GM23338 (cell line): ENCODE data around the gene PSEN2. TPM values are rescaled to one million over a fixed set of nuclear protein-coding genes. Genes with fewer than 3 reads are reported as not detected.

Source experiments
- ATAC-seq: fragments of 200-7000 bp; cut with Tn5 transposase; 3 replicates; pipeline ENCODE4 v1.9.1; 2020
- DNase-seq: peaks from one replicate; pipeline ENCODE4 v3.0.0-alpha.2; 2015; ENCODE audit warnings: low spot score
- H2AFZ ChIP-seq: fragments of 200-600 bp; sonication (generic); 2 replicates; pipeline ENCODE4 v1.8.0; 2016; ENCODE audit warnings: antibody characterized with exemption, mild to moderate bottlenecking, moderate library complexity
- H3F3A ChIP-seq: fragments of 200-600 bp; sonication (generic); replicated peaks from 2 replicates; pipeline ENCODE4 v1.8.0; 2017; ENCODE audit warnings: antibody characterized with exemption, mixed run types, low read depth
- H3K27ac ChIP-seq: fragments of 200-600 bp; sonication (generic); 2 replicates; pipeline ENCODE4 v1.6.1; 2016; ENCODE audit warnings: low read depth
- H3K27me3 ChIP-seq: fragments of 200-600 bp; sonication (generic); 2 replicates; pipeline ENCODE4 v1.8.0; 2016; ENCODE audit warnings: mild to moderate bottlenecking, mixed run types, moderate library complexity; ENCODE audit not compliant: insufficient read depth
- H3K36me3 ChIP-seq: fragments of 200-600 bp; sonication (generic); 2 replicates; pipeline ENCODE4 v1.8.0; 2016; ENCODE audit warnings: mild to moderate bottlenecking; ENCODE audit not compliant: insufficient read depth
- H3K4me1 ChIP-seq: fragments of 200-600 bp; sonication (generic); 2 replicates; pipeline ENCODE4 v1.8.0; 2016; ENCODE audit warnings: mild to moderate bottlenecking, moderate library complexity; ENCODE audit not compliant: insufficient read depth
- H3K4me2 ChIP-seq: fragments of 200-600 bp; sonication (generic); 2 replicates; pipeline ENCODE4 v1.7.1; 2017; ENCODE audit warnings: mixed run types
- H3K4me3 ChIP-seq: fragments of 200-600 bp; sonication (generic); 2 replicates; pipeline ENCODE4 v1.6.1; 2016; ENCODE audit warnings: mixed run types
- H3K79me2 ChIP-seq: fragments of 200-600 bp; sonication (generic); replicated peaks from 2 replicates; pipeline ENCODE4 v1.8.0; 2017; ENCODE audit warnings: mild to moderate bottlenecking; ENCODE audit not compliant: insufficient read depth
- H3K9me2 ChIP-seq: fragments of 200-600 bp; sonication (generic); 2 replicates; pipeline ENCODE4 v1.8.0; 2017; ENCODE audit not compliant: insufficient read depth
- H4K20me1 ChIP-seq: fragments of 200-600 bp; sonication (generic); replicated peaks from 2 replicates; pipeline ENCODE4 v1.8.0; 2017; ENCODE audit warnings: mild to moderate bottlenecking; ENCODE audit not compliant: insufficient read depth
- H3K27ac Mint-ChIP-seq: 2 replicates; pipeline ENCODE4 v1.8.0; 2020; ENCODE audit warnings: inconsistent platforms, mild to moderate bottlenecking, moderate library complexity, mixed read lengths
- H3K27me3 Mint-ChIP-seq: 3 replicates; pipeline ENCODE4 v1.8.0; 2022; ENCODE audit warnings: low read depth, mild to moderate bottlenecking, moderate library complexity, mixed read lengths, inconsistent platforms; ENCODE audit not compliant: insufficient read depth, poor library complexity
- H3K36me3 Mint-ChIP-seq: 3 replicates; pipeline ENCODE4 v1.8.0; 2021; ENCODE audit warnings: low read depth, mild to moderate bottlenecking, inconsistent platforms, moderate library complexity, mixed read lengths
- H3K4me1 Mint-ChIP-seq: 3 replicates; pipeline ENCODE4 v1.8.0; 2020; ENCODE audit warnings: mild to moderate bottlenecking, inconsistent platforms, mixed read lengths
- H3K4me3 Mint-ChIP-seq: 3 replicates; pipeline ENCODE4 v1.8.0; 2021; ENCODE audit warnings: moderate library complexity, mild to moderate bottlenecking, inconsistent platforms, mixed read lengths
- H3K9me3 Mint-ChIP-seq: 3 replicates; pipeline ENCODE4 v1.8.0; 2020; ENCODE audit warnings: moderate library complexity, mild to moderate bottlenecking, inconsistent platforms, mixed read lengths
- CREB1 ChIP-seq: fragments of 250-450 bp; sonication (Bioruptor Pico); IDR thresholded peaks from 2 replicates; pipeline ENCODE4 v1.5.0; 2020; ENCODE audit warnings: low read depth, mild to moderate bottlenecking, moderate library complexity
- ETS1 ChIP-seq: IDR thresholded peaks from 2 replicates; pipeline ENCODE4 v1.6.1; 2016; ENCODE audit warnings: antibody characterized with exemption
- EZH2 ChIP-seq: fragments of 200-600 bp; sonication (generic); IDR thresholded peaks from one replicate; pipeline ENCODE4 v1.8.0; 2017; ENCODE audit warnings: antibody characterized with exemption, mild to moderate bottlenecking, low read depth; ENCODE audit not compliant: unreplicated experiment
- EZH2phosphoT487 ChIP-seq: fragments of 200-600 bp; sonication (generic); IDR thresholded peaks from one replicate; pipeline ENCODE4 v1.8.1; 2018; ENCODE audit warnings: antibody characterized with exemption; ENCODE audit not compliant: unreplicated experiment
- JUNB ChIP-seq: IDR thresholded peaks from one replicate; pipeline ENCODE4 v1.6.1; 2016; ENCODE audit warnings: antibody characterized with exemption; ENCODE audit not compliant: unreplicated experiment
- NANOG ChIP-seq: IDR thresholded peaks from 2 replicates; pipeline ENCODE4 v1.6.1; 2016; ENCODE audit warnings: antibody characterized with exemption, borderline replicate concordance
- POLR2AphosphoS5 ChIP-seq: IDR thresholded peaks from 2 replicates; pipeline ENCODE4 v1.6.1; 2016; ENCODE audit warnings: antibody characterized with exemption, low read depth
- STAT1 ChIP-seq: IDR thresholded peaks from one replicate; pipeline ENCODE4 v1.6.1; 2016; ENCODE audit warnings: antibody characterized with exemption; ENCODE audit not compliant: unreplicated experiment
- ZNF114 ChIP-seq: fragments of 250-450 bp; sonication (Bioruptor Pico); IDR thresholded peaks from 2 replicates; pipeline ENCODE4 v1.5.0; 2020; ENCODE audit warnings: mild to moderate bottlenecking, moderate library complexity
- ZNF331 ChIP-seq: fragments of 250-450 bp; sonication (Bioruptor Pico); IDR thresholded peaks from 2 replicates; pipeline ENCODE4 v1.5.0; 2020; ENCODE audit warnings: low read depth, mild to moderate bottlenecking, moderate library complexity
- ZNF462 ChIP-seq: fragments of 250-450 bp; sonication (Bioruptor Pico); IDR thresholded peaks from 2 replicates; pipeline ENCODE4 v1.5.0; 2020; ENCODE audit warnings: mild to moderate bottlenecking, moderate library complexity
- polyA plus RNA-seq: library from polyadenylated mRNA; unstranded; fragments of >200 nt; fragmentation: Nextera tagmentation; extraction: Ambion mirVana; gene quantifications from 2 replicates; pipeline ENCODE4 v1.2.1, GENCODE V29; 2016
- total RNA-seq: library from RNA; depleted of rRNA; stranded (reverse); fragments of >200 nt; shearing (Covaris generic); gene quantifications from 2 replicates; pipeline ENCODE4 v1.2.3, GENCODE V29; 2014
- TF ChIP-seq, protein P1 (sequence below): IDR thresholded peaks from one replicate; pipeline ENCODE4 v1.6.1; 2018; ENCODE audit warnings: antibody characterized with exemption; ENCODE audit not compliant: unreplicated experiment
- TF ChIP-seq, protein P2 (sequence below), 2 experiments: fragments of 200-600 bp in 1 of 2; sonication (generic) in 1 of 2; conservative IDR thresholded peaks; 2 replicates each; pipeline versions ENCODE4 v1.5.1 to v1.6.1; 2016 to 2017; ENCODE audit warnings: antibody characterized with exemption in 2 of 2, low read depth in 2 of 2, mild to moderate bottlenecking in 2 of 2, moderate library complexity in 1 of 2

PSEN2 gene
- total and polyA plus RNA-seq, 2 experiments from 2014 or later: 10.0 to 22.1 TPM

DNA sequence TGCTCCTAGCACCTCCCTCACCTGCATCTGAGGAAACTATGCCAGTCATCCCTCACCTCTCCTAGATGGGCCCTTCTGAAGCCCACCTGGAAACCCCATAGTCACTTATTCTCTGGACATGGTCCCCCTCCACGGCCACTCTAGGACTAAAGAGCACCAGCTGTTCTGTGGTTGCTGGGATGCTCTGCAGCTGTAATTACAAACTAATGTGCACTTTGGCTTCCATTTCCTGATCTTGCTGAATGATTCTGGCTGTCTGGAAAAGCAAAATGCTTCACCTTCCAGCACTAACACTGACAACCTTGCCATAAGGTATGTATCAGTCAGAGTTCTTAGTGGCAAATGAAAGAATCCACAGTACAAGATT lies 48.7 kb upstream of the PSEN2 start:
- no peaks in the 10 kb centered on the region for H3K36me3 ChIP-seq
- Mint-ChIP-seq H3K36me3 (no peaks in the 10 kb centered on the region; the same call in 2 of the 3 replicates), H3K4me1 (no peaks in the 10 kb centered on the region), H3K4me3 (no peak overlapping the region), H3K27ac (no peak overlapping the region), H3K9me3 (no peaks in the 10 kb centered on the region), H3K27me3 (peaks cover 5% of the 10 kb centered on the region)
- H3K4me2 ChIP-seq: no peak overlapping the region
- no peaks in the 10 kb centered on the region for H3K4me1 ChIP-seq
- DNase-seq (no peak), ATAC-seq (no peak)
- H3F3A ChIP-seq: no peaks in the 10 kb centered on the region
- no peaks in the 10 kb centered on the region for H3K79me2 ChIP-seq
- H3K27me3 ChIP-seq: no peaks in the 10 kb centered on the region
- no peak overlapping the region for H3K4me3 ChIP-seq
- no peak overlapping the region for H2AFZ ChIP-seq
- H3K9me2 ChIP-seq: no peaks in the 10 kb centered on the region
- H3K27ac ChIP-seq: no peak overlapping the region
- TF ChIP-seq EZH2phosphoT487 (no peak), ZNF331 (CRISPR knock-in tag) (no peak), ZNF114 (CRISPR knock-in tag) (no peak), NANOG (no peak), STAT1 (no peak), JUNB (no peak), ZNF462 (CRISPR knock-in tag) (no peak), EZH2 (no peak), CREB1 (no peak), POLR2AphosphoS5 (no peak), ETS1 (no peak)
- TF ChIP-seq, protein P1, sequence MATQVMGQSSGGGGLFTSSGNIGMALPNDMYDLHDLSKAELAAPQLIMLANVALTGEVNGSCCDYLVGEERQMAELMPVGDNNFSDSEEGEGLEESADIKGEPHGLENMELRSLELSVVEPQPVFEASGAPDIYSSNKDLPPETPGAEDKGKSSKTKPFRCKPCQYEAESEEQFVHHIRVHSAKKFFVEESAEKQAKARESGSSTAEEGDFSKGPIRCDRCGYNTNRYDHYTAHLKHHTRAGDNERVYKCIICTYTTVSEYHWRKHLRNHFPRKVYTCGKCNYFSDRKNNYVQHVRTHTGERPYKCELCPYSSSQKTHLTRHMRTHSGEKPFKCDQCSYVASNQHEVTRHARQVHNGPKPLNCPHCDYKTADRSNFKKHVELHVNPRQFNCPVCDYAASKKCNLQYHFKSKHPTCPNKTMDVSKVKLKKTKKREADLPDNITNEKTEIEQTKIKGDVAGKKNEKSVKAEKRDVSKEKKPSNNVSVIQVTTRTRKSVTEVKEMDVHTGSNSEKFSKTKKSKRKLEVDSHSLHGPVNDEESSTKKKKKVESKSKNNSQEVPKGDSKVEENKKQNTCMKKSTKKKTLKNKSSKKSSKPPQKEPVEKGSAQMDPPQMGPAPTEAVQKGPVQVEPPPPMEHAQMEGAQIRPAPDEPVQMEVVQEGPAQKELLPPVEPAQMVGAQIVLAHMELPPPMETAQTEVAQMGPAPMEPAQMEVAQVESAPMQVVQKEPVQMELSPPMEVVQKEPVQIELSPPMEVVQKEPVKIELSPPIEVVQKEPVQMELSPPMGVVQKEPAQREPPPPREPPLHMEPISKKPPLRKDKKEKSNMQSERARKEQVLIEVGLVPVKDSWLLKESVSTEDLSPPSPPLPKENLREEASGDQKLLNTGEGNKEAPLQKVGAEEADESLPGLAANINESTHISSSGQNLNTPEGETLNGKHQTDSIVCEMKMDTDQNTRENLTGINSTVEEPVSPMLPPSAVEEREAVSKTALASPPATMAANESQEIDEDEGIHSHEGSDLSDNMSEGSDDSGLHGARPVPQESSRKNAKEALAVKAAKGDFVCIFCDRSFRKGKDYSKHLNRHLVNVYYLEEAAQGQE: no peak
- TF ChIP-seq, protein P2, sequence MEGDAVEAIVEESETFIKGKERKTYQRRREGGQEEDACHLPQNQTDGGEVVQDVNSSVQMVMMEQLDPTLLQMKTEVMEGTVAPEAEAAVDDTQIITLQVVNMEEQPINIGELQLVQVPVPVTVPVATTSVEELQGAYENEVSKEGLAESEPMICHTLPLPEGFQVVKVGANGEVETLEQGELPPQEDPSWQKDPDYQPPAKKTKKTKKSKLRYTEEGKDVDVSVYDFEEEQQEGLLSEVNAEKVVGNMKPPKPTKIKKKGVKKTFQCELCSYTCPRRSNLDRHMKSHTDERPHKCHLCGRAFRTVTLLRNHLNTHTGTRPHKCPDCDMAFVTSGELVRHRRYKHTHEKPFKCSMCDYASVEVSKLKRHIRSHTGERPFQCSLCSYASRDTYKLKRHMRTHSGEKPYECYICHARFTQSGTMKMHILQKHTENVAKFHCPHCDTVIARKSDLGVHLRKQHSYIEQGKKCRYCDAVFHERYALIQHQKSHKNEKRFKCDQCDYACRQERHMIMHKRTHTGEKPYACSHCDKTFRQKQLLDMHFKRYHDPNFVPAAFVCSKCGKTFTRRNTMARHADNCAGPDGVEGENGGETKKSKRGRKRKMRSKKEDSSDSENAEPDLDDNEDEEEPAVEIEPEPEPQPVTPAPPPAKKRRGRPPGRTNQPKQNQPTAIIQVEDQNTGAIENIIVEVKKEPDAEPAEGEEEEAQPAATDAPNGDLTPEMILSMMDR (conservative IDR thresholded peaks at IDR 0.05; ENCODE audit: low read depth in 2 of 2): no peak
- no peaks in the 10 kb centered on the region for H4K20me1 ChIP-seq
